MV-4-11 (cell line): ENCODE data around the gene C2CD2L.
"Not testable (repeated sequence)": the region's sequence is repeated elsewhere in the genome, so short reads cannot be mapped to it uniquely, and the experiment has no call there.

Source experiments
- DNase-seq: peaks from one replicate; lab custom pipeline; 2025; lab: John Stamatoyannopoulos, UW

C2CD2L gene

GRCh38 chr11:119152043-119152442 is 44.9 kb downstream of the C2CD2L start:
- no peak for DNase-seq

- no peak for DNase-seq
Observed at GRCh38 chr11:119152604-119153003, 45.5 kb downstream of the C2CD2L start.

- no peak for DNase-seq
Observed at GRCh38 chr11:119153049-119153818, 46.1 kb downstream of the C2CD2L start.

GRCh38 chr11:119154178-119154577 is 47.0 kb downstream of the C2CD2L start:
- no peak for DNase-seq

- peak; percentile 32 for DNase-seq
Observed at GRCh38 chr11:119155733-119156492, 48.8 kb downstream of the C2CD2L start.

- DNase-seq: no peak
Observed at GRCh38 chr11:119156496-119156895, 49.4 kb downstream of the C2CD2L start.

GRCh38 chr11:119157063-119157462 is 49.9 kb downstream of the C2CD2L start:
- peak; percentile 11 for DNase-seq

- no peak for DNase-seq
Observed at GRCh38 chr11:119158467-119158866, 51.3 kb downstream of the C2CD2L start.

GRCh38 chr11:119160151-119160550 is 53.0 kb downstream of the C2CD2L start:
- DNase-seq: no peak

- no peak for DNase-seq
Observed at GRCh38 chr11:119161871-119162270, 54.7 kb downstream of the C2CD2L start.

- DNase-seq: peak; percentile 25
Observed at GRCh38 chr11:119166368-119167076, 59.4 kb downstream of the C2CD2L start.

- DNase-seq: not testable (repeated sequence)
Observed at GRCh38 chr11:119167077-119167458, 59.9 kb downstream of the C2CD2L start.

- DNase-seq: no peak
Observed at GRCh38 chr11:119167933-119168332, 60.8 kb downstream of the C2CD2L start.
